NCI-H128 (cell line): ENCODE measurements around the gene C12orf57.

Experiments used
- DNase-seq: peaks from one replicate; lab custom pipeline; 2025; ENCODE audit not compliant: unreplicated experiment; lab: John Stamatoyannopoulos, UW

Gene C12orf57

GRCh38 chr12:6963016-6963731 lies 19.4 kb downstream of the C12orf57 start:
- DNase-seq, result peak; percentile 75

- DNase-seq, result peak; percentile 23
These were observed 20.1 kb downstream of the C12orf57 start for GRCh38 chr12:6963791-6964413.

- no peak for DNase-seq
These were observed 20.8 kb downstream of the C12orf57 start for GRCh38 chr12:6964605-6965025.

GRCh38 chr12:6965026-6965661 lies 21.3 kb downstream of the C12orf57 start:
- peak; percentile 83 for DNase-seq

GRCh38 chr12:6965714-6966113 lies 21.9 kb downstream of the C12orf57 start:
- DNase-seq, result no peak

- DNase-seq, result no peak
These were observed 22.5 kb downstream of the C12orf57 start for GRCh38 chr12:6966351-6966750.

- no peak for DNase-seq
These were observed 23.9 kb downstream of the C12orf57 start for GRCh38 chr12:6967651-6968100.

- DNase-seq, result no peak
These were observed 24.6 kb downstream of the C12orf57 start for GRCh38 chr12:6968426-6968825.

GRCh38 chr12:6970096-6970527 lies 26.3 kb downstream of the C12orf57 start:
- DNase-seq, result no peak

- DNase-seq, result no peak
These were observed 30.4 kb downstream of the C12orf57 start for GRCh38 chr12:6974180-6974579.

GRCh38 chr12:6975297-6976032 lies 31.6 kb downstream of the C12orf57 start:
- no peak for DNase-seq

- no peak for DNase-seq
These were observed 33.8 kb downstream of the C12orf57 start for GRCh38 chr12:6977653-6978052.

GRCh38 chr12:6978188-6978587 lies 34.4 kb downstream of the C12orf57 start:
- DNase-seq, result no peak

GRCh38 chr12:6978611-6979011 lies 34.8 kb downstream of the C12orf57 start:
- no peak for DNase-seq

GRCh38 chr12:6979021-6979420 lies 35.2 kb downstream of the C12orf57 start:
- DNase-seq, result no peak

- DNase-seq, result no peak
These were observed 35.6 kb downstream of the C12orf57 start for GRCh38 chr12:6979453-6979852.

- no peak for DNase-seq
These were observed 36.3 kb downstream of the C12orf57 start for GRCh38 chr12:6980075-6980474.

- DNase-seq, result no peak
These were observed 36.9 kb downstream of the C12orf57 start for GRCh38 chr12:6980740-6981139.

- DNase-seq, result no peak
These were observed 37.6 kb downstream of the C12orf57 start for GRCh38 chr12:6981152-6982052.

GRCh38 chr12:6982532-6982931 lies 38.7 kb downstream of the C12orf57 start:
- no peak for DNase-seq
